Skeletal muscle cell (primary cell): ENCODE results near the gene DUSP16.
"Not testable (repeated sequence)": the region's sequence is repeated elsewhere in the genome, so short reads cannot be mapped to it uniquely, and the experiment has no call there.

Experiments used
- DNase-seq: peaks from one replicate; pipeline ENCODE4 v3.0.0-alpha.2; 2010; ENCODE audit warnings: low read depth
- H3K4me3 ChIP-seq: 2 replicates; pipeline ENCODE4 v1.5.1; 2011; ENCODE audit warnings: low read depth, mild to moderate bottlenecking, control low read depth, low read length, moderate library complexity

DUSP16 gene

GRCh38 chr12:12562585-12563261, at the start of gene DUSP16:
TSS of gene DUSP16 (minus strand) at chr12:12562863. CDS start at chr12:12521098, 41,765 bp downstream.
- peak within 1 kb of the TSS; percentile 71 for H3K4me3 ChIP-seq
- DNase-seq = peak; percentile 77

- peak overlapping the region; percentile 68 for H3K4me3 ChIP-seq
- DNase-seq = peak; percentile 37
Measured at GRCh38 chr12:12612358-12612757, 49.7 kb upstream of the DUSP16 start.

DNA sequence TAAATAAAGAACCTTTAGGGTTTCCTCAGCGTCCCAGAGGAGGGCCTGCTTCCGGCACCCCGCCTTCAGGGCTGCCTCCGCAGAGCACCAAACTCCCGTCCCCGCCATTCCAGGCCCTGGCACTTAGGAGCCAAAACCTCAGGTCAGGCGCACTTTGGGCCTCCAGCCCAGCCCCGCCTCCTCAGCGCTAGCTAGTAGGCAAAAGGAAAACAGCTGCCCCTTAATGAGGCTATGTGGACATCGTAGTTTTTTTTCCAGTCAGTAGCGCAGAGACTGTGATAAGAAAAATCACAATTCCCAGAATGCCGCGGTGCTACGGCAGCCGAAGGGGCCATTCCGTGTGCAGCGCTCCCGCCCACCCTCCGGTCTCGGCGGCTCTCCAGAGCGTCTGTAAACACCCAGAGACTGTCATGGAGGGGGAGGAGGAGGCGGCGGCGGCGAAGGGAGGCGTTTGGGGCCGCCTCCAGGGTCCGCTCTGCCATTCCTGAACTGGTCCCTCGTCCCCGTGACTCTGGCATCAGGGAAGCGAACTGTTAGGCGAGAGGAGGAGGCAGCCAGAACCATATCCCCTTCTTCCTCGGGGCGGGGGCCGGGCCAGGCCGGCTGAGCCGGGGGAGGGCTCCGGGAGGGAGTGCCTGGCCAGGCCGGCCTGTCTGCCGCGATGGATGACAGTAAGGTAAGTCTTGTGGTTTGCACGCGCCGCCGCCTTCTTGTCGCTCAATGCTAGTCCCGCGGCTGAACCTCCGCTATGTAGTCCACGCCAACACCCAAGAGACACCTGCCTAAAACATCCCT, 49.0 kb upstream of the DUSP16 start, which contains the start of gene CREBL2:
Gene CREBL2 (plus strand): TSS at position 365 of the 795 bp plus-strand sequence. CDS start 297 bp downstream, at position 662.
- H3K4me3 ChIP-seq = peak within 1 kb of the TSS; percentile 68
- DNase-seq = peak; percentile 89

DNA sequence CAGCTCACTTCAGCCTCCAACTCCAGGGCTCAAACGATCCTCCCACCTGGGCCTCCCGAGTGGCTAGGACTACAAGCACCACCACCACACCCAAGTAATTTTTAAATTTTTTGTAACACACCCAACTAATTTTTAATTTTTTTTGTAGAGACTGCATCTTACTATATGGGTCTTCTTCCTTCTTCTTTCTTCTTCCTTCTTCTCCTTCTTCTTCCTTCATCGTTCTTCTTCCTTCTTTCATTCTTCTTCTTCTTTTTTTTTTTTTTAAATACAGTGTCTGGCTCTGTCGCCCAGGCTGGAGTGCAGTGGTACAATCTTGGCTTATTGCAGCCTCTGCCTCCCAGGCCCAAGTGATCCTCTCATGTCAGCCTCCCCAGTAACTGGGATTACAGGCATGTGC, 48.0 kb upstream of the DUSP16 start:
- no peak for DNase-seq
- no peak overlapping the region for H3K4me3 ChIP-seq

DNA sequence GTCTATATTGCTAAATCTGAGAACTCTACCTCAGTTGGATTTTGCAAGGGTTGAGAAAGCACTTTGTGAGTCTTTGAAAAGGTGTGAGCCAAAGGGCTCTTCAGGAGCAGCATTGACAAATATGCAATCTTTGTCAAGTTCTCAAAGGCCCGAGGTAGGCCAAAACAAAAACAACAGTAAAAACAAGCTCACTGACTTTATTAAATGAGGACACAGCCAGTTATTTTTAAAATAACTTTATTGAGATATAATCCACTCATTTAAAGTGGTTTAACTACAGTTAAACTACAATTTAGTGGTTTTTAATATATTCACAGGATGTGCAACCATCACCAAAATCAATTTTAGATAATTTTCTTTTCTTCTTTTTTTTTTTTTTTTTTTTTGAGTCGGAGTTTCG, 47.0 kb upstream of the DUSP16 start:
- DNase-seq = no peak
- no peak overlapping the region for H3K4me3 ChIP-seq

GRCh38 chr12:12608557-12608957, 45.9 kb upstream of the DUSP16 start:
- H3K4me3 ChIP-seq = no peak overlapping the region
- no peak for DNase-seq

GRCh38 chr12:12606781-12607589, 44.3 kb upstream of the DUSP16 start:
- H3K4me3 ChIP-seq = no peak overlapping the region
- DNase-seq = no peak

DNA sequence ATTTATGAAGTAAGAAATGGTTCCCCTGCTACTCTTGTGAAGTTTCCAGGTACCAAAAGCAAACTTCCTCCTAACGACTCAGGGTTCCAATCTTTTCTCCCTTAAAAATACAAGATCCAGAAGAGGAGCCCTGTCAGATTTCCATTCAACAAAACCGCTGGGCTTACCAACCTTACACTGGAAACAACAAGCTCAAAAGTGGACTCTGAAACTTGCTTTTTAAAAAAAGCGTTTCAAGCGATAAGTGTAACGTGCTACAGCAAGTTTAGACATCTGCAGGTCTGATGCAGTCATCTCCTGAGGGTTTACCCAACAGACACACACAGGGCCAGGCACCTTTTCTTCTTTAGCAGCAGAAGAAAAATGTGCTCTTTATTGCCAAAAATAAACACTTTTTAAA, 42.1 kb upstream of the DUSP16 start:
- no peak for DNase-seq

GRCh38 chr12:12600659-12601058, 38.0 kb upstream of the DUSP16 start:
- DNase-seq = no peak
- H3K4me3 ChIP-seq = no peak overlapping the region

More for the DNA sequence above, 42.1 kb upstream of the DUSP16 start:
- no peak overlapping the region for H3K4me3 ChIP-seq

GRCh38 chr12:12599750-12600643, 37.3 kb upstream of the DUSP16 start:
- H3K4me3 ChIP-seq = no peak overlapping the region
- no peak for DNase-seq

DNA sequence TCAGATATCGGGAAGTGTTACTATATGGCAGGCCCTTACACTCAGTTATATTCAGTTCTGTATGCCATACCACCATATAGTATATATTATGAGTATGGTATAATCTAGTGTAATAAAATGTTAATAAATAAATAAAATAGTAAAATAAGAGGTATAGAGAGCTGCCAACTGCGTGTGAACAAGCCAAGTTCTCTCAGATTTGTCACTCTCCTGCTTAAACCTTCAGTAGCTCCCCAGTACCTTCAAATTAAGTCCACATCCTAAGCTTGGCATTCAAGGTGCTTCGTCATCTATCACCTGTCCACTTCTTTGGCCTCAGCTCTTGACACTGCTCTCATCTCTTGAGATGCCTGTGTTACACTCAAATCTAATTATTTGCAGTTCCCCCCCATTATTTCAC, 36.2 kb upstream of the DUSP16 start:
- no peak overlapping the region for H3K4me3 ChIP-seq
- DNase-seq = no peak

DNA sequence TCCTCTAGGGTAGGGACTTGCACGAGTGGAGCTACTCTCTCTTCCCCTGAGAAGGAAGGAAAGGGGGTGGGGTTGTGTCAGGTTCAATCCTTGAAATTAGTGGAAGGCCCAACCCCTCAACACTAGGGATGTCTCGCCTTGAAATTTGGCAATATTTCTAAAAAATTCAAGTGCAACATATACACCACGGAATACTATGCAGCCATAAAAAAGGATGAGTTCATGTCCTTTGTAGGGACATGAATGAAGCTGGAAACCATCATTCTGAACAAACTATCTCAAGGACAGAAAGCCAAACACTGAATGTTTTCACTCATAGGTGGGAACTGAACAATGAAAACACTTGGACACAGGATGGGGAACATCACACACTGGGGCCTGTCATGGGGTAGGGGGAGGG, 33.9 kb upstream of the DUSP16 start:
- DNase-seq, H3K4me3 ChIP-seq: not testable (repeated sequence)

DNA sequence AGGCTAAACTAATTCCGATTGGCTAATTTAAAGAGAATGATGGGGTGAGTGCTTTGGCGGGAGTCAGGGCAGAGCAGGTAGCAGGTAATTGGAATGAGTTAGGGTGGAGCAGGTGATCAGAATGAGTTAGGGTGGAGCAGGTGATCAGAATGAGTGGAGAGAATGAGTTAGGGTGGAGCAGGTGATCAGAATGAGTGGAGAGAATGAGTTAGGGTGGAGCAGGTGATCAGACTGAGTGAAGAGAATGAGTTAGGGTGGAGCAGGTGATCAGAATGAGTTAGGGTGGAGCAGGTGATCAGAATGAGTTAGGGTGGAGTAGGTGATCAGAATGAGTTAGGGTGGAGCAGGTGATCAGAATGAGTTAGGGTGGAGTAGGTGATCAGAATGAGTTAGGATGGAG, 33.3 kb upstream of the DUSP16 start:
- not testable (repeated sequence) for H3K4me3 ChIP-seq, DNase-seq

DNA sequence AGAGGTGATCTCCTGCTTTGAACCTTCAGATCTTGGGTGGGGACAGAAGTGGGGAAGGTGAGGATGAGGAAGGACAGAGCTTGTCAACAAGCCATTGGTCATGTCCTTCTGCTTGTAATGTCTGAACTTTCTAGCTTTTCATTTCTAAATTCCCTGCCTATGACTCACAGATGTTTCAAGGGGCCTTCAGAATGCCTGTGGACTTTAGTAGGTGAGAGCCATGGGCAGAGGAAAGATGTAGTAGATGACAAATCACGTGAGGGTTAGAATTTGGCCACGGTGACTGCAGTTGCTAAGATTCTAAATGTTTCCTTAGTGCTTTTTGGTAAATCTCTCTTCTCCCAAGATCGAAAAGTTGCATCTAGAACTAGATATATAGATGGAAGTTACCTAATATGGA, 30.3 kb upstream of the DUSP16 start:
- no peak overlapping the region for H3K4me3 ChIP-seq
- no peak for DNase-seq

DNA sequence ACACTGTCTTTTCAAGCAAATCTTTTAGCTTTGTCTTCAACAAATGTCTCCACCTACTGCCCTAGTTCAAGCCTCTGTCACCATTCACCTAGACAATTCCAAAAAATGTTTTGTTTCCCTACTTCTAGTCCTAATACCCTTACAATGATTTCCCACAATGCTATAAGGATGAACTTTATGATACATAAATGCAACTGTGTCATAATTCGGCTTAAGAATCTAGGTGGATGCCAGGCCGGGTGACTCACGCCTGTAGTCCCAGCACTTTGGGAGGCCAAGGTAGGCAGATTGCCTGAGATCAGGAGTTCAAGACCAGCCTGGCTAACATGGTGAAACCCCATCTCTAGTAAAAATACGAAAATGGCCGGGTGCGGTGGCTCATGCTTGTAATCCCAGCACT, 28.3 kb upstream of the DUSP16 start:
- no peak overlapping the region for H3K4me3 ChIP-seq
- no peak for DNase-seq

DNA sequence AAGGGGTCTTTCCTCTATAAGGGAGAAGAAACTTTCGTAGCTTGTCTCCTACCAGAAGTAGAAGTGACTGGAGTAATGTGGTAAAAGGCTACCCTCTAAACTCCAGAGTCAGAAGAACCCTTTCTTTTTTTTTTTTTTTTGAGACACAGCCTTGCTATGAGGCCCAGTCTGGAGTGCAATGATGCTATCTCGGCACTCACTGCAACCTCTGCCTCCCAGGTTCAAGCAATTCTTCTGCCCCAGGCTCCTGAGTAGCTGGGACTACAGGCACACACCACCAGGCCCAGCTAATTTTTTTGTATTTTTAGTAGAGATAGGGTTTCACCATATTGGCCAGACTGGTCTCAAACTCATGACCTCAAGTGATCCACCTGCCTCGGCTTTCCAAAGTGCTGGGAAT, 25.8 kb upstream of the DUSP16 start:
- DNase-seq, H3K4me3 ChIP-seq: not testable (repeated sequence)

DNA sequence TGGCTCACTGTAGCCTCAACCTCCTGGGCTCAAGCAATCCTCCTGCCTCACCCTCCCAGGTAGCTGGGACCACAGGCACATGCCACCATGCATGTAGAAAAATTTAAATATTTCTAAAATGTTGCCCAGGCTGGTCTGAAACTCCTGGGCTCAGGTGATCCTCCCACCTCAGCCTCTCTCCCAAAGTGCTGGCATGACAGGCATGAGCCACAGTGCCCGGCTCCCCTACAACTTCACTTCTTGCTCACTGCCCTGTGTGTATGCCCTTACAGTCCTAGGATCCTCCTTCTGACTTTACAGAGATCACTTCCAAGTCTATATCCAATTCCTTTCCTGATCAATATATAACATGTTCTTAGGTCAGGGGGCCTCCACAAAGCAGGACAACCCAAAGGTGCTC, 25.2 kb upstream of the DUSP16 start:
- DNase-seq = no peak
- no peak overlapping the region for H3K4me3 ChIP-seq

- H3K4me3 ChIP-seq = no peak overlapping the region
- DNase-seq = no peak
Measured at GRCh38 chr12:12586879-12587675, 24.4 kb upstream of the DUSP16 start.
